Smooth muscle cell (in vitro differentiated cells): ENCODE results near the gene NNMT. TPM values are rescaled to one million over a fixed set of nuclear protein-coding genes. Genes with fewer than 3 reads are reported as not detected.

Source experiments
- DNase-seq: peaks from one replicate; lab custom pipeline; 2025; ENCODE audit not compliant: unreplicated experiment; lab: John Stamatoyannopoulos, UW
- H2AFZ ChIP-seq: fragments of 200-600 bp; sonication (generic); 2 replicates; pipeline ENCODE4 v1.6.0; 2016; ENCODE audit warnings: antibody characterized with exemption, low read depth, mild to moderate bottlenecking
- H3F3A ChIP-seq: fragments of 200-600 bp; sonication (generic); 2 replicates; pipeline ENCODE4 v1.6.0; 2017; ENCODE audit warnings: antibody characterized with exemption, low read depth
- H3K27ac ChIP-seq: fragments of 200-600 bp; sonication (generic); 2 replicates; pipeline ENCODE4 v1.5.1; 2016; ENCODE audit warnings: low read depth, mild to moderate bottlenecking
- H3K27me3 ChIP-seq: fragments of 200-600 bp; sonication (generic); 2 replicates; pipeline ENCODE4 v1.6.1; 2016; ENCODE audit warnings: low read depth, mild to moderate bottlenecking
- H3K36me3 ChIP-seq: fragments of 200-600 bp; sonication (generic); 2 replicates; pipeline ENCODE4 v1.5.1; 2016; ENCODE audit warnings: low read depth
- H3K4me1 ChIP-seq: fragments of 200-600 bp; sonication (generic); 2 replicates; pipeline ENCODE4 v1.5.1; 2016; ENCODE audit warnings: low read depth
- H3K4me2 ChIP-seq: fragments of 200-600 bp; sonication (generic); 2 replicates; pipeline ENCODE4 v1.6.0; 2016; ENCODE audit warnings: mild to moderate bottlenecking
- H3K4me3 ChIP-seq: fragments of 200-600 bp; sonication (generic); 2 replicates; pipeline ENCODE4 v1.5.1; 2016; ENCODE audit warnings: mild to moderate bottlenecking
- H3K79me2 ChIP-seq: fragments of 200-600 bp; sonication (generic); 2 replicates; pipeline ENCODE4 v1.6.0; 2016; ENCODE audit warnings: low read depth, mild to moderate bottlenecking
- H3K9ac ChIP-seq: fragments of 200-600 bp; sonication (generic); 2 replicates; pipeline ENCODE4 v1.6.0; 2016; ENCODE audit warnings: low read depth
- H3K9me3 ChIP-seq: fragments of 200-600 bp; sonication (generic); replicated peaks from 2 replicates; pipeline ENCODE4 v1.5.1; 2016; ENCODE audit warnings: low read depth
- H4K20me1 ChIP-seq: fragments of 200-600 bp; sonication (generic); 2 replicates; pipeline ENCODE4 v1.6.0; 2016; ENCODE audit warnings: low read depth
- WGBS: methylation state at CpG from one replicate; pipeline ENCODE4 v1.1.7; 2016; ENCODE audit warnings: low lambda C conversion rate; 5-methylcytosine and 5-hydroxymethylcytosine counted together
- polyA plus RNA-seq: library from polyadenylated mRNA; unstranded; fragments of >200 nt; fragmentation: Nextera tagmentation; extraction: Ambion mirVana; gene quantifications from 2 replicates; pipeline ENCODE4 v1.2.1, GENCODE V29; 2016
- total RNA-seq: library from RNA; depleted of rRNA; stranded (reverse); fragments of >200 nt; gene quantifications from 2 replicates; pipeline ENCODE4 v1.2.3, GENCODE V29; 2014
- TF ChIP-seq, protein P1 (sequence below): fragments of 200-600 bp; sonication (generic); IDR thresholded peaks from 2 replicates; pipeline ENCODE4 v1.5.1; 2017; ENCODE audit warnings: borderline replicate concordance, mild to moderate bottlenecking, antibody characterized with exemption; ENCODE audit not compliant: insufficient read depth, poor library complexity, severe bottlenecking

NNMT gene
- total and polyA plus RNA-seq, 2 experiments from 2014 or later = 397 to 814 TPM

DNA sequence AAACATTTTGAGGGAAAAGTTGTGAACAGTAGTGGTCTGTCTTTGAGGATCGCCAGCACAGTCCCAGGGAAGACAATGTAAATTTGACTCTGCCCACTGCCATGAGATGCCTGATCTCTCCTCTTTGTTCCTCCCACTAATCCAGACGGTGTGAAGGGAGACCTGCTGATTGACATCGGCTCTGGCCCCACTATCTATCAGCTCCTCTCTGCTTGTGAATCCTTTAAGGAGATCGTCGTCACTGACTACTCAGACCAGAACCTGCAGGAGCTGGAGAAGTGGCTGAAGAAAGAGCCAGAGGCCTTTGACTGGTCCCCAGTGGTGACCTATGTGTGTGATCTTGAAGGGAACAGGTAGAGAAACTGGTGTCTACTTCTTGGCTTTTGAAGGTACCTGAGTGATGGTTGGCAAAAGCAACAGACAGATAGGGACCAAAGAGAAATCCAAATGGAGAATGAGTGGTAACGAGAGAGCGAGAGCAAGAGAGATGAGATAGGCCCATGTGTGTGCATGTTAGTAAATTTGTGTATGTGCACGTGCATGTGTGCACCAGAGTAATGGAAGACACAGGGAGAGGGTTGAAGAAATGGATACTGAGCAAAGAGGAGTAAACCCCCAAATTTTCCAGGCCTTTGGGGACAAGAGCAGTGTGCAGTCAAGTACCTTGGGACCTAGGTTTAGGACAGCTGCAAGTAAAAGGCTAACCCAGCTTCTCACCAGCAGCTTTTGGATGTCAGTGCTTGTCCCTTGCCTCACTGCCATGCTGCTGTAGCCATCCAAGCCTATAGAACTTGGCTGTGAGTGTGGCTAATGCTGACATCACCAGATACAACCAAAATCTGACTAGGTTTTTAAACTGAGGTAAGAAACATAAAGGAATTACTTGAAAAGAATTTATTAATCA, 1.9 kb downstream of the NNMT start:
- peaks cover 32% of the 10 kb centered on the region for H3F3A ChIP-seq
- H3K9me3 ChIP-seq = no peaks in the 10 kb centered on the region
- peaks cover 45% of the 10 kb centered on the region for H4K20me1 ChIP-seq
- whole genome bisulfite sequencing = 73% methylated on average over 8 of the region's 8 CpGs
- peaks cover 22% of the 10 kb centered on the region for H3K36me3 ChIP-seq
- H3K4me1 ChIP-seq = peaks cover 8% of the 10 kb centered on the region
- H3K79me2 ChIP-seq = peaks cover 63% of the 10 kb centered on the region
- H3K4me2 ChIP-seq = peak overlapping the region; percentile 88
- peak overlapping the region; percentile 99 for H3K27ac ChIP-seq
- H3K27me3 ChIP-seq = no peaks in the 10 kb centered on the region
- peak overlapping the region; percentile 52 for H3K4me3 ChIP-seq
- no peak for DNase-seq
- H3K9ac ChIP-seq = peak overlapping the region; percentile 90
- no peak overlapping the region for H2AFZ ChIP-seq
- TF ChIP-seq, protein P1, sequence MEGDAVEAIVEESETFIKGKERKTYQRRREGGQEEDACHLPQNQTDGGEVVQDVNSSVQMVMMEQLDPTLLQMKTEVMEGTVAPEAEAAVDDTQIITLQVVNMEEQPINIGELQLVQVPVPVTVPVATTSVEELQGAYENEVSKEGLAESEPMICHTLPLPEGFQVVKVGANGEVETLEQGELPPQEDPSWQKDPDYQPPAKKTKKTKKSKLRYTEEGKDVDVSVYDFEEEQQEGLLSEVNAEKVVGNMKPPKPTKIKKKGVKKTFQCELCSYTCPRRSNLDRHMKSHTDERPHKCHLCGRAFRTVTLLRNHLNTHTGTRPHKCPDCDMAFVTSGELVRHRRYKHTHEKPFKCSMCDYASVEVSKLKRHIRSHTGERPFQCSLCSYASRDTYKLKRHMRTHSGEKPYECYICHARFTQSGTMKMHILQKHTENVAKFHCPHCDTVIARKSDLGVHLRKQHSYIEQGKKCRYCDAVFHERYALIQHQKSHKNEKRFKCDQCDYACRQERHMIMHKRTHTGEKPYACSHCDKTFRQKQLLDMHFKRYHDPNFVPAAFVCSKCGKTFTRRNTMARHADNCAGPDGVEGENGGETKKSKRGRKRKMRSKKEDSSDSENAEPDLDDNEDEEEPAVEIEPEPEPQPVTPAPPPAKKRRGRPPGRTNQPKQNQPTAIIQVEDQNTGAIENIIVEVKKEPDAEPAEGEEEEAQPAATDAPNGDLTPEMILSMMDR = no peak

DNA sequence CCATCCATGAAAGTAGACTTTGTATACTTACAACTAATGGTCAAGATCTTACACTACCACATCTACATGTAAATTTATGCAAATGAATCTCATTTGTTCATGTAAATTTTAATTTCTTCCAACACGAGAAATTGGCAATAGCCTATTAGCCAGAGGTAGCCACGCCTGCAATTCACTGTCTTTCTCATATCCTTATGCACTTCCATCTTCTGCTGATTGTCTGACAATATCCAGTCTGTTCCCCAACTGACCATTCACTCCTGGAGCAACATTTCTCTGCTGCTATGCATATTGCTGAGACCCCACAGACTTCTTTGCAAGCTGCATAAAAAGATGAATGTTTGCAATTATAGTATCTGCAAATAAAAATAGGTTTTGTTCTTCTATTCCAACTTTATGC, 2.5 kb downstream of the NNMT start:
- TF ChIP-seq, protein P1 = no peak
- WGBS = 91% methylated on average over 2 of the region's 2 CpGs
- H2AFZ ChIP-seq = no peak overlapping the region
- H3K79me2 ChIP-seq = peaks cover 70% of the 10 kb centered on the region
- H3K27ac ChIP-seq = peak overlapping the region; percentile 99
- H3K9me3 ChIP-seq = no peaks in the 10 kb centered on the region
- H3K27me3 ChIP-seq = no peaks in the 10 kb centered on the region
- H3K4me2 ChIP-seq = peak overlapping the region; percentile 88
- peaks cover 51% of the 10 kb centered on the region for H4K20me1 ChIP-seq
- peak overlapping the region; percentile 52 for H3K4me3 ChIP-seq
- H3K36me3 ChIP-seq = peaks cover 26% of the 10 kb centered on the region
- H3F3A ChIP-seq = peaks cover 25% of the 10 kb centered on the region
- no peak for DNase-seq
- no peak overlapping the region for H3K9ac ChIP-seq
- peaks cover 14% of the 10 kb centered on the region for H3K4me1 ChIP-seq

DNA sequence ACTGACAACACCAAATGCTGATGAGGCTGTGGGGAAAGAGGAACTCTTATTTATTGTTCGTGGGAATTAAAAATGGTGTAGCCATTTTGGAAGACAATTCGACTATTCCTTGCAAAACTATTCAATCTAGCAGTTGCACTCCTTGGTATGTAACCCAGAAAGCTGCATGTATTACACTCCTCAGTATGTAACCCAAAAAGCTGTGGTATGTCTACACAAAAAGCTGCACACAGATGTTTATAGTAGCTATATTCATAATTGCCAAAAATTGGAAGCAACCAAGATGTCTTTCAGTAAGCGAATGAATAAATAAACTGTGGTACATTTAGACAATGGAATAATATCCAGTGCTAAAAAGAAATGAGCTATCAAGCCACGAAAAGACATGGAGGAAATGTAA, 4.9 kb downstream of the NNMT start:
- DNase-seq = no peak
- H3K79me2 ChIP-seq = peaks cover 88% of the 10 kb centered on the region
- H3K27me3 ChIP-seq = no peaks in the 10 kb centered on the region
- WGBS = 94% methylated on average over 4 of the region's 4 CpGs
- H3K4me3 ChIP-seq = peak overlapping the region; percentile 52
- no peak overlapping the region for H3K9ac ChIP-seq
- peaks cover 68% of the 10 kb centered on the region for H4K20me1 ChIP-seq
- peak overlapping the region; percentile 88 for H3K4me2 ChIP-seq
- H3K9me3 ChIP-seq = no peaks in the 10 kb centered on the region
- peaks cover 12% of the 10 kb centered on the region for H3K4me1 ChIP-seq
- H3F3A ChIP-seq = peaks cover 21% of the 10 kb centered on the region
- peaks cover 26% of the 10 kb centered on the region for H3K36me3 ChIP-seq
- no peak overlapping the region for H3K27ac ChIP-seq
- TF ChIP-seq, protein P1 = no peak
- H2AFZ ChIP-seq = no peak overlapping the region
